Measurements from ENCODE around the gene RPS25. TPM values are rescaled to one million over a fixed set of nuclear protein-coding genes. Genes with fewer than 3 reads are reported as not detected.
"Not testable (repeated sequence)": the region's sequence is repeated elsewhere in the genome, so short reads cannot be mapped to it uniquely, and the experiment has no call there.

RPS25 gene
- total and polyA plus RNA-seq, 4 donors: 483 to 2,643 (median 958) TPM

GRCh38 chr11:119019996-119020395, 1.9 kb upstream of the RPS25 start:
- TF ChIP-seq, protein P1, sequence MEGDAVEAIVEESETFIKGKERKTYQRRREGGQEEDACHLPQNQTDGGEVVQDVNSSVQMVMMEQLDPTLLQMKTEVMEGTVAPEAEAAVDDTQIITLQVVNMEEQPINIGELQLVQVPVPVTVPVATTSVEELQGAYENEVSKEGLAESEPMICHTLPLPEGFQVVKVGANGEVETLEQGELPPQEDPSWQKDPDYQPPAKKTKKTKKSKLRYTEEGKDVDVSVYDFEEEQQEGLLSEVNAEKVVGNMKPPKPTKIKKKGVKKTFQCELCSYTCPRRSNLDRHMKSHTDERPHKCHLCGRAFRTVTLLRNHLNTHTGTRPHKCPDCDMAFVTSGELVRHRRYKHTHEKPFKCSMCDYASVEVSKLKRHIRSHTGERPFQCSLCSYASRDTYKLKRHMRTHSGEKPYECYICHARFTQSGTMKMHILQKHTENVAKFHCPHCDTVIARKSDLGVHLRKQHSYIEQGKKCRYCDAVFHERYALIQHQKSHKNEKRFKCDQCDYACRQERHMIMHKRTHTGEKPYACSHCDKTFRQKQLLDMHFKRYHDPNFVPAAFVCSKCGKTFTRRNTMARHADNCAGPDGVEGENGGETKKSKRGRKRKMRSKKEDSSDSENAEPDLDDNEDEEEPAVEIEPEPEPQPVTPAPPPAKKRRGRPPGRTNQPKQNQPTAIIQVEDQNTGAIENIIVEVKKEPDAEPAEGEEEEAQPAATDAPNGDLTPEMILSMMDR (IDR thresholded peaks at IDR 0.05; ENCODE audit: control extremely low read depth, extremely low read depth): no peak
- no peaks in the 10 kb centered on the region for H3K9me3 ChIP-seq (ENCODE audit: control insufficient read depth in 4 of 4, insufficient read depth in 3 of 4, low read length in 3 of 4)
- H3K4me1 ChIP-seq (ENCODE audit: control insufficient read depth in 5 of 5, insufficient read depth in 5 of 5, low read length in 5 of 5): peaks cover 5 to 32% (median 13%) of the 10 kb centered on the region in 5 donors
- H3K27ac ChIP-seq (ENCODE audit: low read depth in 1 of 2, low read length in 1 of 2): no peak overlapping the region
- no peak overlapping the region for H3K4me3 ChIP-seq
- ATAC-seq (ENCODE audit: insufficient read depth, low FRiP score) (no peak), DNase-seq (no peak)
- H3K36me3 ChIP-seq (ENCODE audit: control insufficient read depth in 4 of 4, insufficient read depth in 4 of 4, low read length in 4 of 4): peaks cover 10 to 37% (median 26%) of the 10 kb centered on the region in 4 donors
- no peaks in the 10 kb centered on the region for H3K27me3 ChIP-seq (ENCODE audit: control insufficient read depth in 3 of 3, insufficient read depth in 3 of 3, low read length in 2 of 3)
- H3K9ac ChIP-seq (ENCODE audit: insufficient read depth in 1 of 2, low read length in 2 of 2): no peak overlapping the region
- WGBS, 2 donors: 42 to 65% methylated on average over 2 of the region's 2 CpGs

DNA sequence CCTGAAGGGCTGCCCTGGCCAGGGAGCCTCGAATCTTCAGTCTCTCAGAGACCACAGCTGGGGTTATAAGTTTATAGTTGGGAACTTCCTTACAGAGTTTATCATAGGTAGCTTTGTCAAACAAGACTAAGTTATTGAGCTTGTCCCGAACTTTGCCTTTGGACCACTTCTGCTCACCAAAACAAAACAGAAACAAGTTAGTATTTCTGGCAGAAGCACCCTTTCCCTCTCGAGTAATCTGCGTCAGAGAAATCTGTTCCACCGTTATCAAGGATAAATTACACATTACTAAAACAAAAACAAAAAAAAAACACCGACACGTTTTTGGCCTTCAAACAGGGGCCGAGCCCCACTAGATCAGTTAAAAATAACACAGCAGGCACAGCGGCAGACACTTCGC, 766 bp downstream of the RPS25 start:
- Histone ChIP-seq H3K4me1 (ENCODE audit: control insufficient read depth in 5 of 5, insufficient read depth in 5 of 5, low read length in 5 of 5) (peaks cover 5 to 19% (median 9%) of the 10 kb centered on the region in 5 donors), H3K9ac (ENCODE audit: insufficient read depth in 1 of 2, low read length in 2 of 2) (peak overlapping the region; percentile 74 to 90), H3K27ac (ENCODE audit: low read depth in 1 of 2, low read length in 1 of 2) (peak overlapping the region in 1 of 2 donors; percentile 76), H3K36me3 (ENCODE audit: control insufficient read depth in 4 of 4, insufficient read depth in 4 of 4, low read length in 4 of 4) (peaks cover 13 to 54% (median 27%) of the 10 kb centered on the region in 4 donors), H3K4me3 (peak overlapping the region; percentile 86)
- not testable (repeated sequence) for H3K9me3 ChIP-seq (ENCODE audit: control insufficient read depth in 4 of 4, insufficient read depth in 3 of 4, low read length in 3 of 4); H3K27me3 ChIP-seq (ENCODE audit: control insufficient read depth in 3 of 3, insufficient read depth in 3 of 3, low read length in 2 of 3); ATAC-seq (ENCODE audit: insufficient read depth, low FRiP score); DNase-seq
- WGBS, 2 donors: 1 to 2% methylated on average over 10 of the region's 10 CpGs

GRCh38 chr11:119016216-119017009, 1.7 kb downstream of the RPS25 start:
- TF ChIP-seq, protein P1 (IDR thresholded peaks at IDR 0.05; ENCODE audit: control extremely low read depth, extremely low read depth): no peak
- H3K27ac ChIP-seq (ENCODE audit: low read depth in 1 of 2, low read length in 1 of 2): no peak overlapping the region
- ATAC-seq (ENCODE audit: insufficient read depth, low FRiP score): no peak
- H3K36me3 ChIP-seq (ENCODE audit: control insufficient read depth in 4 of 4, insufficient read depth in 4 of 4, low read length in 4 of 4): peaks cover 7 to 50% (median 31%) of the 10 kb centered on the region in 4 donors
- H3K27me3 ChIP-seq (ENCODE audit: control insufficient read depth in 3 of 3, insufficient read depth in 3 of 3, low read length in 2 of 3): no peaks in the 10 kb centered on the region
- no peak overlapping the region for H3K4me3 ChIP-seq
- H3K9ac ChIP-seq (ENCODE audit: insufficient read depth in 1 of 2, low read length in 2 of 2): no peak overlapping the region
- no peaks in the 10 kb centered on the region for H3K9me3 ChIP-seq (ENCODE audit: control insufficient read depth in 4 of 4, insufficient read depth in 3 of 4, low read length in 3 of 4)
- DNase-seq: no peak
- peaks cover 5 to 19% (median 9%) of the 10 kb centered on the region in 5 donors for H3K4me1 ChIP-seq (ENCODE audit: control insufficient read depth in 5 of 5, insufficient read depth in 5 of 5, low read length in 5 of 5)
- WGBS, 2 donors: 80 to 84% methylated on average over 14 of the region's 14 CpGs

GRCh38 chr11:119015054-119015611, 3.0 kb downstream of the RPS25 start:
- ATAC-seq (ENCODE audit: insufficient read depth, low FRiP score) (no peak), DNase-seq (no peak)
- H3K9me3 ChIP-seq (ENCODE audit: control insufficient read depth in 4 of 4, insufficient read depth in 3 of 4, low read length in 3 of 4): no peaks in the 10 kb centered on the region
- no peak overlapping the region for H3K9ac ChIP-seq (ENCODE audit: insufficient read depth in 1 of 2, low read length in 2 of 2)
- TF ChIP-seq, protein P1 (IDR thresholded peaks at IDR 0.05; ENCODE audit: control extremely low read depth, extremely low read depth): no peak
- no peaks in the 10 kb centered on the region for H3K27me3 ChIP-seq (ENCODE audit: control insufficient read depth in 3 of 3, insufficient read depth in 3 of 3, low read length in 2 of 3)
- H3K4me1 ChIP-seq (ENCODE audit: control insufficient read depth in 5 of 5, insufficient read depth in 5 of 5, low read length in 5 of 5): peaks cover 5 to 18% (median 8%) of the 10 kb centered on the region in 5 donors
- H3K36me3 ChIP-seq (ENCODE audit: control insufficient read depth in 4 of 4, insufficient read depth in 4 of 4, low read length in 4 of 4): peaks cover 4 to 53% (median 33%) of the 10 kb centered on the region in 4 donors
- H3K27ac ChIP-seq (ENCODE audit: low read depth in 1 of 2, low read length in 1 of 2): no peak overlapping the region
- WGBS, 2 donors: 68 to 81% methylated on average over 8 of the region's 8 CpGs
- H3K4me3 ChIP-seq: no peak overlapping the region
